NCI-H2081 treated with DMSO at 0.1 percent for 48 hours (cell line): Measurements from ENCODE around the gene METTL4.
A peak's percentile ranks its signal among the peaks of the same experiment; 100 is the strongest.

Experiments used
- DNase-seq: peaks from one replicate; lab custom pipeline; 2025; lab: John Stamatoyannopoulos, UW

Gene METTL4, protein sequence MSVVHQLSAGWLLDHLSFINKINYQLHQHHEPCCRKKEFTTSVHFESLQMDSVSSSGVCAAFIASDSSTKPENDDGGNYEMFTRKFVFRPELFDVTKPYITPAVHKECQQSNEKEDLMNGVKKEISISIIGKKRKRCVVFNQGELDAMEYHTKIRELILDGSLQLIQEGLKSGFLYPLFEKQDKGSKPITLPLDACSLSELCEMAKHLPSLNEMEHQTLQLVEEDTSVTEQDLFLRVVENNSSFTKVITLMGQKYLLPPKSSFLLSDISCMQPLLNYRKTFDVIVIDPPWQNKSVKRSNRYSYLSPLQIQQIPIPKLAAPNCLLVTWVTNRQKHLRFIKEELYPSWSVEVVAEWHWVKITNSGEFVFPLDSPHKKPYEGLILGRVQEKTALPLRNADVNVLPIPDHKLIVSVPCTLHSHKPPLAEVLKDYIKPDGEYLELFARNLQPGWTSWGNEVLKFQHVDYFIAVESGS

DNA sequence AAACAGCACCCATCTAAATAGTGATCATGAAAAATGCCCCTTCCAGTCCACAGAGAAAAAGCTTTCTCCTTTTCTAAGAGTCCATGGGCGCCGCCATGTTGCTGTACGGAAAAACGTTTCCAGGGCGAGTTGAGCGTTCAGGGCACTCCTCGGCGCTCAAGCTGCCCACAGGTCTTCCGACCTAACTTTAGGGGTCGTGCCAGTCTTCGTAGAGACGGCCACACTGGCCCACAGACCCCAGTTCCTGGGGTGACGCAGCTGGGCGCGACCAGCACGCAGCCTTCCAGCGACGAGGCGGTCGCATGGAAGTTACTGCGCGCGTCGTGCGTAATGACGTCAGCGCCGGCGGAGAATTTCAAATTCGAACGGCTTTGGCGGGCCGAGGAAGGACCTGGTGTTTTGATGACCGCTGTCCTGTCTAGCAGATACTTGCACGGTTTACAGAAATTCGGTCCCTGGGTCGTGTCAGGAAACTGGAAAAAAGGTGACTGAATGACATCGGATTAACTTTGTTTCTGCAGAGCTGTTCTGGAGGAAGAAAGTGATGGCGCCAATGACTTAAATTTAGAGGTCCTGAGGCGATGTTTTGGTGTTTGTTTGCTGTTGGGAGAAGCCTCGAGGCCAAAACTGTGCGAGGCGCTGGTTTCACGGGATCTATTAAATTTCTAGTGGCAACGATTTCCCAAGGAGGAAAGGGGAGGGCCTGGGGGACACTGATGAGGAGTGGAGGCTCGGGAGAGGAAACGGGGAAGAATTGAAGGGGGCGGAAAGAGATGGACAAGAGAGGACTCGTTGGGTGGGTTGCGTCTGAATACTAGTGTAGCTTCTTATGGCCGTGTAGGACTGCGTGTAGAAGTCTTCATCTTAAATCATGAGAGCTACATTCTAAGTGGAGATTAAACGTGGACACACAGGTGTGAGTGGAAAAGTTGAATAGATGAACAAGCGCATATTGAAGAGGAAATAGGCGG lies at the start of gene METTL4, which contains the start of gene NDC80:
METTL4 (minus strand) TSS at position 306 of the 971 bp plus-strand sequence. CDS start 4,289 bp downstream, outside the sequence.
NDC80 (plus strand) TSS at position 358 of the 971 bp plus-strand sequence. CDS start 1,429 bp downstream, outside the sequence.
- peak; percentile 35 for DNase-seq

DNA sequence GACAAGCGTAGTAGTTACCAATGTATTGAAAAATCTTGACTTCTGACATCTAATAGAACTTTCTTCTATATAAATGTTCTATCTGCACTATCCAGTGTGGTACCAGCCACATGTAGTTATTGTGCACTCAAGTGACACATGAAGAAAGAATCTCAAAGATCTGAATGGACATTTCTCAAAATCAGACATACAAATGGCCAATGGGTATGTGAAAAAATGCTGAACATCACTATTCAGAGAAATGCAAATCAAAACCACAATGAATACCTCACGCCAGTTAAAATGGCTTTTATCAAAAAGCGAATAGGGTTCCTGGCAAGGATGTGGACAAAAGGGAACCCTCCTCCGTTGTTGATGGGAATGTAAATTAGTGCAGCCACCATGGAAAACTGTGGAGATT lies 46.7 kb upstream of the METTL4 start:
- DNase-seq = no peak

DNA sequence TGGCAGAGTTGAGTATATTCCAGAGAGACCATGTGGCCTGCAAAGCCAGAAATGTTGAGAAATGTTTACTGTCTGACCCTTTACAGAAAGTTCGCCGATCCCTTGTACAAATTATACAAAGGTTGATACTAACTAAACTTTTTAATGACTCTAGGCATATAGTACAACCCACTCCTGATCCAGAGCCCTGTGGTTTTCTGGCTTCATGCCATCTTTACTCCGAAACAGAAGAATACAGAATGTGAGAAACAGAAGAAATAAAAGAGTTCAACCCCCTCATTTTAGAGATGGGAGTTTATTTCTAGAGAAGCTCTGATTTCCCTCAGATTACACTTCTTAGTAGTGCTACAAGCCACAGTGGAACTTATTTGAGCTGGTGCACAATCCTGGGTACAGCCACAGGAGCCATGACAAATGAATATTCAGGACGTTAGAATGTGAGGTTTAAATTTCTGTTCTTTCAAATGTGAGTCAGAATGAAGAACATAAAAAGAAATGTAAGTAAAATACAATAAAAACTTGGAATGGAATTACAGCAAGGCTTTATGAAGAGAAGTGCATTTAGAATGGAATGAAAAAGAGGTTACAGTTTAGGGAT lies 46.2 kb upstream of the METTL4 start:
- DNase-seq = no peak

DNA sequence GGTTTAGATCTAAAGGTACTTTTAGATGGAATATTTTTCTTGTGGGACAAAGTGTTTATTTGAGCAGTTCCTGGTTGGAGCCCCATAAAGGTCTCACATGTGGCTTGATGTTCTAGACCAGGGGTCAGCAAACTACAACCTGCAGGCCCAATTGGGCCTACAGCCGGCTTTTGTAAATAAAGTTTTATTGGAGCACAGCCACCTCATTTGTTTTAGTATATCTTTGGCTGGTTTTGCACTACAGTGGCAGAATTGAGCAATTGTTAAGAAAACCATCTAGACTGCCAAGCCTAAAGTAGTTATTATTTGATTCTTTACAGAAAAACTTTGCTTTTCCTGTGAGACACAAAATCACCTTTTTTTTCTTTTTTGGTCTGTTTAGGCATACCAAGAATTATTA lies 41.7 kb upstream of the METTL4 start:
- DNase-seq = no peak

DNA sequence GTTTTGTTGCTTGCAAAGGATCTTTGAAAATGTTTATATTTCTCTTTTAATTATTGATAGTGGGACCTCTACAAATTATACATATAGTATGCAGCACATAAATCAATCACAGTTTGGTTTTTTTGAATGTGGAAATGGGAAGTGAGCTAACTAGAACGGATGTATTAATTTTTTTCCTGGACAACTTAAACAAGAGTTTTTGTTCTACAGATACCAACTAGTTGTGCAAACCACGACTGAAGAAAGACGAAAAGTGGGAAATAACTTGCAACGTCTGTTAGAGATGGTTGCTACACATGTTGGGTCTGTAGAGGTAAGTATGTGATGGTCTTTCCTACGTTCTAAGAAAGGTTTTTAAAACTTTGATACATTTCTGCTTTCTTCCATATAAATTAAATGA lies 39.2 kb upstream of the METTL4 start:
- no peak for DNase-seq

DNA sequence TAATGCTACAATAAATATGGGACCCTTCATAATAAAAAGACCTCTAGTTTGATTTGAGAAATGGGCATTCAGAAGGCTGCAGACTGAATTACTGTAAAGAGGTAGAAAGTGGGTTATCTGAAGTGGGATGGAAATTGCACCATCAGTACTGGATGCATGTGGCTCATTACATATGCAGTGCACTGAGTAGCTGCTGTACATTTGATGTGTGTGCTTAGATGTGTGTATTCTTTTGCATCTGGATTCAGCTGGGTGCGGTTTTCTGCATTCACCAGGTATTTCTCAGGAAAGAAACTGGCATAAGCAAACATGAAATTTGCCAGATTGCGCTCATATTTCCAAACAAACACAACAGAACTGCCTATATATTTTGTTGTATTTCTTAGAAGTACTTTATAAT lies 38.3 kb upstream of the METTL4 start:
- DNase-seq = no peak

DNA sequence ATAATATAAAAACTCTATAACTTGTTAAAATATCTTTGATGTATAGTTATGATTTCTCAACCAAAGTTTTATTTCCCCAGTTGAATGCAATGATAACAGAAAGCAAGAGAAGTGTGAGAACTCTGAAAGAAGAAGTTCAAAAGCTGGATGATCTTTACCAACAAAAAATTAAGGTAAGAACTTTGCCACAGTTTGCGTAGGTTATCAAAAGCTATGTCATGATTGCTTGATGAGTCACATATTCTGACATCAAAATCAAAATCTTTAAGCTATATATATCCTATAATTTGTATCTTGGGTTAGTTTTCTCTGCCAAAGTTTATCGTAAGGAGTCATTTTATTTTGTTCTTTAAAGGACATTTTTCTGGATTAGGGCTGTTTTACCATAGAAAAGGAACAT lies 35.0 kb upstream of the METTL4 start:
- no peak for DNase-seq

DNA sequence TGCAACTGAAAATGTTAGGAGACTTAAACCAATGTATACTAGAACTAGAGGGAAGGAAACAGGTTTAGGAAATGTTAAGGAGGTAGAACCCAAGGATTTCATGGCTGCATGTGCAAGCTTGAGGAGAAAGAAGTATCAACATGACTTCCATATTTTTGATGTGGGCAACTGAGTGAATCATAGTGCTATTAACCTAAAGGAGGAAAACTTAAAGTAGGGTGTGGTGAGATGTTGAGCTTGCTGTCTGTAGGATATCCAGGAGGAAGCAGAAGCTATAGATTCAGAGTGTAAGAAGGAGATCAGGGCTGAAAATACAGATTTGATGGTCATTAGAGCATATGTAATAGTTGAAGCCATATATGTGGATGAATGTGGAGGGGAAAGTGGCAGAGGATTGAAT lies 31.5 kb upstream of the METTL4 start:
- no peak for DNase-seq

DNA sequence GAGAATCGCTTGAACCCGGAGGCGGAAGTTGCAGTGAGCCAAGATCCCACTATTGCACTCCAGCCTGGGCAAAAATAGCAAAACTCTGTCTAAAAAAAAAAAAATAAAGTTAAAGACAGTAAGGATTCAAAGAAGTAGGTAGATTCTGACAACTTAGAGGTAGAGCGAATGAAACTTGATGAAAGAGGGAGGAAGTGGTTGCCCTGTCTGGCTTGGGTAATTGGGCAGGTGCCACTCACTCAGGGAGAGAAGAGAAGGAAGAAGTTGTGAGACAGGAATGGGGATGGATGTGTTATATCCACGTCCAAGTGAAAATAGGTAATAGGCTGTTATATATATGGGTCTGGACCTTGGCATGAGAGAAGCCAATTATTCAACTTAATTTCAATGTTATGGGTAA lies 26.3 kb upstream of the METTL4 start:
- DNase-seq = no peak

DNA sequence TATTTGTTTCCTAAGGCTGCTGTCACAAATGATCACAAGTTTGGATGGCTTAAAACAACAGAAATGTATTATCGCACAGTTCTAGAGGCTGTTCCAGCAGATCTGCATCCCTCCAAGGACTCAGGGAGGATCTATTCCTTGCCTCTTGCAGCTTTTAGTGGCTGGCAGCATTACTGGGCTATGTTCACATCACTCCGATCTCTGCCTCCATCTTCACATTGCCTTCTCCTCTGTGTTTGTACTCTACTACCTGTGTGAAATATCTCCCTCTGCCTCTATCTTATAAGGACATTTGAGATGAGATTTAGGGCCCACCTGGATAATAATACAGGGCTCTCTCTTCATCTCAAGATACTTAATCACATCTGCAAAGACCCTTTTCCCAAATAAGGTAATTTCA lies 19.0 kb upstream of the METTL4 start:
- no peak for DNase-seq

DNA sequence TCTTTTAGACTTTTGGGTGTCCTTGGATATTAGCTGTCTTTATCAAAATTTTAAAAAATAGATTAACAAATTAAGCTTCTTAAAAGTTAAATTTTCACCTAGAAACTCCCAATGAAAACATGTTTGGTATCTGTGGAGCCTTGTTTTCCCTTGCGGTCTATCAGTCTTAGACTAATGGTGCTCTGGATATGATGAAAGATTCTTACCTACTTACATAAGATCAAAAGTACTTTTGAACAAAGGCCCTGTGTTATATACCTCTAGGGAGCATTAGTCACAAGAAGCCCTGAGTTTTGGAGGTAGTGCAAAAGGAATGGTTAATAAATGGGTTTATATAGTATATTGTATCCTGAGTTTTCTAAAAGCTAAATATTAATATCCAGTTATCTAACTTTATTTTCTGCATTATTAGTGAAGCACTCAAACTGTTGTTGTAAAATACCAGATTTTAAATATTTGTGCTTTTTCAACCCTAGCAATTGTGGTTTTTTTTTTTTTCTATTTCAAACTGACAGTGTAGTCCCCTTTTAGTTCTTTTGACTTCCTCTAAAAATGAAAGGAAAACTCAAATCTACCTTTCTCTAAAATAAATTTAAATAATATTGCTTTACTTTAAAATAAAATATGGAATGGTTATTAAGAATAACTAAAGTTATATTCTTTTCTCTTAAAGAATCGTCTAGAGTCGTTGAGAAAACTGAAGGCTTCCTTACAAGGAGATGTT lies 18.2 kb upstream of the METTL4 start:
- no peak for DNase-seq

DNA sequence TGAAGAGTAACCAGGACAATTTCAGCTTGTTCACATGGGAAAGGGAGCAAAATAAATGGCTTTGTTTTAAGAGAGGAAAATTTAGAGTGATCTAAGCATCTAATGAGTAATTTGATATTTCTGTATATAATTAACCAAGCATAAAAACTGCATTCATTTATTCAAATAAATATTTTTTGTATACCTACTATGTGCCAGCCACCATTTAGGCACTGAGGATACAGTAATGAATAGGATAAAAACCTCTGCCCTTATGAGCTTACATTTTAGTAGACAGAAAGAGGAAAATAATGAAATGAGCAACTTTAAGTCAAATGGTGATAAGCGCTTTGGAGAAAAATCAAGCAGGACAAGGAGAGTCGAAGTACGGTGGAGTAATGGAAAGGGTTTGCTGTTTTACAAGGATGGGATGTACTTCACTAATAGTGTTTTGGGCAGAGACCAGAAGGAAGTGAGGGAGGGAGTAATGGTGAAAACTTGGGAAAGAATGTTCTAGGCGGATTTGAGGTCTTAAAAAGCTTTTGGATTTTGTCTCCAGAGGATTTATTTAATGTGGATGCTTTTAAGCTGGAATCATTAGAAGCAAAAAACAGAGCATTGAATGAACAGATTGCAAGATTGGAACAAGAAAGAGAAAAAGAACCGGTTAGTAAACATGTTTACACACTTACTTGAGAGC lies 17.5 kb upstream of the METTL4 start:
- DNase-seq = no peak

DNA sequence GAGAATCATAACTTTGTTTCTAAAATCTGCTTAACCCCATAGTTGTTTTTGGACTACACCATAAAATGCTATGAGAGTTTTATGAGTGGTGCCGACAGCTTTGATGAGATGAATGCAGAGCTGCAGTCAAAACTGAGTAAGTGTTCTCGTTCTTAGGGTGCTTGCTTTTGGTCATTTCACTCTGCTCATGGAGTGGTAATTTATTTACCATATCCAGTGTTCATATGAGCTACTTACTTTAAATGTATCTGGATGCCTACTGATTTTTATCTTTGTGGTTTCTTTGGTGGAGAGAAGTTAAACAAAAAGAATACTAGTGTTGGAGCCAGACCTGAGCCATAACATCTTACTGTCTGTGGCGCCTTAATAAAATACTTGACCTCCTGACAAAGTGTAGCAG lies 16.5 kb upstream of the METTL4 start:
- no peak for DNase-seq

DNA sequence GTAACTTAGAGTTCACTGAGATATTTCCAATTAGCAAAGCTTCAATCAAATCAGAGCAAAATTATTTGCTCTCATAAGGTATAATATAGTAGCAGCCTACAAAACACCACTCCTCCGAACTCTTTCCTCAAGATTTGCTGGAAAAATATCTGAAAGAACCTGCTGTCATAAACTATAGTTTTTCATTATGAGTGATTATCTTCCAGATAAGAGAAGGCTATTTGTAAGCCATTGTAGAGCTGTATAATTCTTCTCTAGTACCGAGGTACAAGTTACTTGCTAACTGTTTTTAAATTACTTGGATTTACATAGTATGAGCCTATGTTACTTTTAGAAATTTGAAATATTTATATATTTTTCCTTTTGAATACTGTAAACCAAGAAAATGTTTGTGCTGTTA lies 2.1 kb upstream of the METTL4 start:
- no peak for DNase-seq

DNA sequence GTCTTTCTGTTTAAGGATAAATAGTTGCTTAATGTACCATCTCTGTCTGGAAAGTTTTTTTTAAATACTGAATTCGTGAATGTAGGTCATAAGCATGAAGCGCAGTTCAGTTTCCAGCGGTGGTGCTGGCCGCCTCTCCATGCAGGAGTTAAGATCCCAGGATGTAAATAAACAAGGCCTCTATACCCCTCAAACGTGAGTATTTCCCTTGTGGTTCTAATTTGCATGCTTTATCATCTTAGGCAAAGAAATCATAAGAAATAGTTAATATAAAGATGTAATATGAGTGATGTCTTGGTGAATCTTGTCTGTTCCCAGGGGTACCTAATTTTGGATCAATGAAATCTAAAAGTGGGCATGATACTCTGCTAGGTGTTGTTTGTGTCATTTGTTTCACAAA lies 1.6 kb upstream of the METTL4 start:
- DNase-seq = no peak

DNA sequence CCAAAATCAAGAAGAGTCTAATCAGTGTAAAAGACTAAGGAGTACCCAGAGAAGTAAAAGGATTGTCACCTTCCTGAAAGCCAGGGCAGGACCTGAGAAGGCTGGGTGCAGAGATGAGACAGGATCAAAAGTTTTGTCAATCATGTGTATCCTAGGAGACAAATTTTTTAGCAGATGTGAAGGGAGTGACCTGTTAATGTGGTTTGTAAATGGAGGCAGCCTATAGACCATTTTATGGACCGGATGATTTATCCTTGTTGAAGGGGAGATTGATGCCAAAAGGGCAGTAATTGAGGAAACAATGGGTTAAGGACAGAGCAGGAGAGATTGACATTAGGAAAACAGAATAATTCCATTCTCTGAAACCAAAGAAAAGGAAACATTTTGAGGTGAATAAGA lies 865 bp upstream of the METTL4 start:
- no peak for DNase-seq

DNA sequence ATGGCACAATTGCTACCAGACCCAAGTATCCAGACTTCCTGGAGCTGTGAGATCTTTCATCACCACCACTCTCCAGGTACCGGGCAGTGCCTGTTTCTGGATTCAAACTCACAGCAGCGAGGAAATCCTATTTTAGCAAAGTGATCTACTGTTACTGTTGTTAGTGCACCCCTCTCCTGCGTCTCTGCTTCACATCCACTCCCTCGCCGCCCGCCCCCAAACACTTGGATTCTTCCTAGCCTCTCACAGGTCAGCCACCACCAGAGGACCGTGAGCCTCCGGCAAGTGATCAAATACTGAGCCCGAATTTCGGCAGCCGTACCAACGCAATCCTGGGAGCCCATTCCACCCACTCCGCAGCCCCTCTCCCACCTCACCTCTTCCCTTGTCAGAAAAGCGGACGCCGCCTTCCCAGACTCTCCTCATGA lies 519 bp downstream of the METTL4 start:
- DNase-seq = no peak

DNA sequence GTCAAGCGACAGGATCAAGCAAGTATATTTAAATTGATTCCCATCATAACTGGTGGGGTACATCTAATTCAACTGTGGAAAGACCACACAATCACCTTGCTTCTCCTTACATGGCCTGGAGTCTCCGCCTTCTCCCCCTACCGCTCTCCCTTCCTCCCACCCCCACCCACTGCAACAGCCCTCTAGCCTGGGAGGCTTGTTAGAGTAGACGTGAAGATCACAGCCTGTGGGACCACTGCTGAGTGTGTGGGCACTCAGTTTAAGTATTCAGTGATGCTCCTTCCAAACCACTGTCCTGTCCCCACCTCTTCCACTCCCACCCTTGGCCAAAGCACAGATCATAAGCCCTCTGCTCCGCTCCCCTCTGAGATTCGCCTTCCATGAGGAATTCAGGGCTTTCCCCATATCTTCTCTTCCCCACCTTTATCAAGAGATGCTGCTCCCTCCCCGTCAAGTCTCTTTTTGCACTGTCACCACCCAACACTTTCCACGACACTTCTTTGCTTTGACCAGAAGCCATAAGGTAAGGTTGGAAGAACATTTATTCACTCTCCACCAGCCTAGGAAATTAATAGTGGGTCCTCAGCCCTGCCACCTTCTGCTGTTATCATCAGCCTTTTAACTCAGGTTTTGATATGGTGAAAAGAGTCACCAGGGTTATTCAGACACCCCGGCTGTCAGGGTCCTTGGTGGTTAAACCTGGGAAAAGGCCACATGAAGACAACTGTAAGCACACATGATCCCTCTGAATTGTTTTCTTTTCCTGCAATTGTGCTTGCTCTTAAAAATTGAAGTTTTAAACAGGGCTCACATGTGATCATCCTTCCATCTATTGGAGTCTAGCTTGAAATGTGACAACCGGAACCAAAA lies 1.7 kb downstream of the METTL4 start:
- DNase-seq = no peak

DNA sequence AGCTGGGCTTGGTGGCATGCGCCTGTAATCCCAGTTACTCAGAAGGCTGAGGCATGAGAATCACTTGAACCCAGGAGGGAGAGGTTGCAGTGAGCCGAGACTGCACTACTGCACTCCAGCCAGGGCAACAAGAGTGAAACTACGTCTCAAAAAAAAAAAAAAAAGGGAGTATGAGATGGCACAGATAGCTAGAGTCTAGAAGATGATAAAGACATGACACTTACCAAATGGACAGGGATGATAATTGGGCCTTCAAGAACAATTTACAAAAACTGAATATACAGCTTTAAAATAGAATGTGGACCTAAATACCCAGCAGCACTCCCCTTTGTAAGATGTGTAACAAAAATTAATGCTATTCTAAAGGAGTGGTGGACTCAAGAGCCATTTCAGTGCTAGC lies 2.7 kb downstream of the METTL4 start:
- no peak for DNase-seq

DNA sequence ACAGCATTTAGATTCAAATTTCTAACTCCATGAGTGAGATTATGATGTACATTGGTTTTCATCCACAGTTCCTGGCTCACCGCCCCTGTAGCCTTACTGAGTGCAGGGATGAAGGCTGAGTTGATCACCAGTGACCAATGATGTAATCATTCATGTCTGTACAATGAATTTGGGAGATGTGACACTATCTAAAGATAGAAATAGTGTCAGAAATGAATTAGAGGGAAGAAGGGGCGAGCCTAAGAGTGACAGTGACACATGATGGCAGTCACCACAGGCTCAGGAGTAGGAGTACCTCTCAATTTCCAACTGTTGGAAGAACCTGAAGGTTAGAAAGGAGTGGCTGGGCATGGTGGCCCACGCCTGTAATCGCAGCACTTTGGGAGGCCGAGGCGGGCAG lies 3.2 kb downstream of the METTL4 start:
- DNase-seq = no peak
